Neural progenitor cell (in vitro differentiated cells): ENCODE results near the gene THEM5.

Source experiments
- CTCF ChIP-seq: fragments of 200-600 bp; sonication (generic); IDR thresholded peaks from 2 replicates; pipeline ENCODE4 v1.5.1; 2017; ENCODE audit warnings: antibody characterized with exemption, mild to moderate bottlenecking
- EZH2 ChIP-seq: fragments of 200-600 bp; sonication (generic); IDR thresholded peaks from 2 replicates; pipeline ENCODE4 v1.6.1; 2017; ENCODE audit warnings: antibody characterized with exemption, mild to moderate bottlenecking, moderate library complexity
- EZH2phosphoT487 ChIP-seq: fragments of 200-600 bp; sonication (generic); IDR thresholded peaks from 2 replicates; pipeline ENCODE4 v1.6.1; 2017; ENCODE audit warnings: antibody characterized with exemption

- TF ChIP-seq CTCF: no peak
- TF ChIP-seq EZH2phosphoT487: no peak
- TF ChIP-seq EZH2: no peak
Measured at GRCh38 chr1:151852733-151853132, 779 bp downstream of the THEM5 start.
